ENCODE measurements around the gene BCL7A.
"Not testable (repeated sequence)": the region's sequence is repeated elsewhere in the genome, so short reads cannot be mapped to it uniquely, and the experiment has no call there.

The BCL7A gene

GRCh38 chr12:122096591-122097149 lies 75.0 kb downstream of the BCL7A start:
- no peak for DNase-seq

GRCh38 chr12:122097584-122097926 lies 75.9 kb downstream of the BCL7A start:
- no peak for DNase-seq

GRCh38 chr12:122097927-122098756 lies 76.5 kb downstream of the BCL7A start:
- peak; percentile 80 for DNase-seq

DNA sequence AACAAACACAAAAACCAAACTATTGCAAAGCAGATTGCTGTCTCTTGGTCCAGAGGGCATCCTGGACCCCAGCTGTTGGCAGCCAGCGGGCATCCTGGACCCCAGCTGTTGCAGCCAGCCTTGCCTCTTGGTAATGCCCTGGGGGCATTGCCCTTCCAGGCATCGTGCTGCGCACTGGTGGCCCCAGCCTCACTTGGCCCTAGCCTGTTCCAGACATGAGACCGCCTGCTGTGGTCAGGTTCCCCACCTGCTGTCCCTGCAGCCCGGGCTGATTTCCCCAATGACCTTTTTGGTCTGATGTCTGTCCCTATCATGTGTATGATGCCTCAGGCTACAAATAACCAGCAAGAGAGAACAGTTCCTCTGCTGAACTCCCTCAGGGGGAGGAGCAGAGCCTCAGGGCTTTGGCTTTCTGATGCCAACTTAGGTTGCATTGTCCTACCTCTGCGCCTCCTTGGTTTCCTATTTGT lies 77.6 kb downstream of the BCL7A start:
- no peak for DNase-seq

GRCh38 chr12:122099856-122100255 lies 78.2 kb downstream of the BCL7A start:
- DNase-seq, result no peak

- no peak for DNase-seq
Measured at GRCh38 chr12:122100568-122100967, 78.9 kb downstream of the BCL7A start.

DNA sequence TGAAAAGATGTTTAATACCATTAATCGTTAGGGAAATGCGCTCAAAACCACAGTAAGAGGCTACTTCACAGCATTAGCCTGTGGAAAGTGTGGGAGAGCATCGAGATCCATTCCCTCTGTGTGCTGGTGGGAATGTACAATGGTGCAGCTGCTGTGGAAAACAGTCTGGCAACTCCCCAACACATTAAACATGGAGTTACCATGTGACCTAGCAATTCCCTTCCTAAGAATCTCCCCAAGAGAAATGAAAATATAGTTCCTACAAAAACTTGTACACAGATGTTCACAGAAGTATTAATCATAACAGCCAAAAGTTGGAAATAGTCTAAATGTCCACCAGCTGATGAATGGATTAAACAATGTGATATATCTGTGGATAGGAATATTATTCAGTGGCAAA lies 80.6 kb downstream of the BCL7A start:
- DNase-seq, result no peak

DNA sequence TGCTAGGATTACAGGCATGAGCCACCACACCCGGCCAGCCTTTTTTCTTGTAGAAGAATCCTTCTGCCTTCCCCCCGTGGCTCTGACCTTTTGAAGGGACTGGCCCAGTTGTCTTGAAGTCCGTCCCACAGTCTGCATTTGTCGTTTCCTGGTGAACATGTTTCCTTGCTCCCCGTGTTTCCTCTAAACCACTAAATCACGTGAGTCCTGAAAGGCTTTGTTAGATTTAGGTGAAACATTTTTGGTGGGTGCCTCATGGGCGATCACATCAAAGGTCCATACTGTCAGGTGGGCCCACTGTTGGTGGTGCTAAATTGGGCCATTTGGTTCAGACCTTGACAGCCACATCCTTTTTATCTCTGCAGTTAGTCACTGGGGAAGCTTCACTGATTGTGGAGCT lies 83.2 kb downstream of the BCL7A start:
- no peak for DNase-seq

DNA sequence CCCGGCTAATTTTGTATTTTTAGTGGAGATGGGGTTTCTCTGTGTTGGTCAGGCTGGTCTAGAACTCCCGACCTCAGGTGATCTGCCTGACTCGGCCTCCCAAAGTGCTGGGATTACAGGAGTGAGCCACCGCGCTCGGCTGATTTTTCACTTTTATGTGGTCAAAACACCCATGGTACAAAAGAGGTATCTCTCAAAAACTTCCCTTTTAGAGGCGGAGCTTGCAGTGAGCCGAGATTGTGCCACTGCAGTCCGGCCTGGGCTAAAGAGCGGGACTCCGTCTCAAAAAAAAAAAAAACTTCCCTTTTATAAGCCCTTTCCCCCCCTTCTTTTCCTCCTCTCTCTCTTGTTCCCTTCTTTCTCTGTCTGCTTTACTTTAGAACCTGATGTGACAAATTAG lies 83.8 kb downstream of the BCL7A start:
- not testable (repeated sequence) for DNase-seq

DNA sequence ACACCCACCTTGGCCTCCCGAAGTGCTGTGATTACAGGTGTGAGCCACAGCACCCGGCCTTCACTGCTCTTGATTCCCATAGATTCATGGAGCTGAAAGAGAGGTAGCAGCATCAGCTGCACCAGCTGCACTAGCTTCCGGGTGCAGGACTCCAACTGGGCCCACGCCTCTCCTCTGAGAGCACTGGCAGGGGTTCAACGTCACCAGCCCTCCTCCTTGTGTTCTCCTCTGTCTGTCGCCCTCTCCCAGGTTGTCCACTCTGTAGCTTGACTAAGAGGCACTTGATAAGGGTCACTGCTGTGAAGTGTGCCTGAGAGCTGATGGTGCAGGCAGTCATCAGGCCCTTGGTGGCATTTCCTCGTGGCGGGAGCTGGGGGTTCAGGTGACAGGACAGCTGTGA lies 85.2 kb downstream of the BCL7A start:
- peak; percentile 94 for DNase-seq

DNA sequence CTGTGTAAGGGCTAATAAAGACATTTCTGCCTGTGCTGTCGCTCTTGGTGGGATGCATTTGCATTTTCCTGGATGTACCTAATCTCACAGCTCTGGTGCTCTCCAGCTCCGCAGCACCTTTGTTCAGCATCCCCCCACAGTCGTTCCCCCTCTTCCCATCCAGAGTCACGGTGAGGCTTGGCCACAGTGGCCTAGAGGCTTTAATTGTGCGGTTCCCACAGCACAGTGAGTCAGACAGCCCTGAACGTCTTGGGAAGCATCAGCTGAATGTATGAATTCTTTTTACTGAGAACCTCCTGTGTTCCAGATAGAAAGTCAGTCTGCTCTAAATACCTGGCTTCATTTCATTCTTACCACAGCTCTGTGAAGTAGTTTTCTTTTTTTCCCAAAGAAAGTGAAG lies 85.6 kb downstream of the BCL7A start:
- DNase-seq, result no peak

GRCh38 chr12:122111089-122111641 lies 89.5 kb downstream of the BCL7A start:
- peak; percentile 36 for DNase-seq

Measured in NCI-H510A (cell line).